HepG2 (cell line): ENCODE data around the gene KIFC1. TPM values are rescaled to one million over a fixed set of nuclear protein-coding genes. Genes with fewer than 3 reads are reported as not detected.

ENCODE experiments used
- CEBPZ ChIP-seq: IDR thresholded peaks from 2 replicates; pipeline ENCODE4 v1.6.1; 2012; ENCODE audit warnings: low read length, improper control_type of control experiment
- CERS6 ChIP-seq: sonication (generic); formaldehyde crosslinking; IDR thresholded peaks from 2 replicates; pipeline ENCODE4 v1.5.0; 2020; ENCODE audit warnings: missing genetic modification reagents
- CTCF ChIP-seq: sonication (generic); formaldehyde crosslinking; IDR thresholded peaks from 2 replicates; pipeline ENCODE4 v1.5.0; 2020; ENCODE audit warnings: mild to moderate bottlenecking, missing genetic modification reagents, moderate library complexity
- ELF4 ChIP-seq: sonication (generic); formaldehyde crosslinking; IDR thresholded peaks from 2 replicates; pipeline ENCODE4 v1.5.0; 2020; ENCODE audit warnings: missing genetic modification reagents, mild to moderate bottlenecking, moderate library complexity, borderline replicate concordance
- HOXD1 ChIP-seq: sonication (generic); formaldehyde crosslinking; IDR thresholded peaks from 2 replicates; pipeline ENCODE4 v1.5.0; 2020; ENCODE audit warnings: missing genetic modification reagents
- JUND ChIP-seq: sonication (generic); formaldehyde crosslinking; IDR thresholded peaks from 2 replicates; pipeline ENCODE4 v1.8.0; 2022; ENCODE audit warnings: mild to moderate bottlenecking, missing genetic modification reagents
- PLSCR1 ChIP-seq: sonication (generic); formaldehyde crosslinking; IDR thresholded peaks from 2 replicates; pipeline ENCODE4 v1.5.0; 2020; ENCODE audit warnings: missing genetic modification reagents, mild to moderate bottlenecking, borderline replicate concordance
- RAD21 ChIP-seq: fragments of 450-650 bp; formaldehyde crosslinking; IDR thresholded peaks from 2 replicates; pipeline ENCODE4 v1.5.0; 2020; ENCODE audit warnings: mild to moderate bottlenecking
- SKI ChIP-seq: fragments of 450-650 bp; IDR thresholded peaks from one replicate; pipeline ENCODE4 v1.6.1; 2018; ENCODE audit warnings: mild to moderate bottlenecking; ENCODE audit not compliant: partially characterized antibody
- SP1 ChIP-seq, 2 experiments: fragments of 450-650 bp in 1 of 2; sonication (generic) in 1 of 2; formaldehyde crosslinking in 1 of 2; IDR thresholded peaks; 2 replicates each; pipeline versions ENCODE4 v1.4.0 to v1.6.1; 2016 to 2020; ENCODE audit warnings: missing genetic modification reagents in 1 of 2
- ZFP90 ChIP-seq: sonication (generic); formaldehyde crosslinking; IDR thresholded peaks from 2 replicates; pipeline ENCODE4 v1.8.0; 2022; ENCODE audit warnings: missing genetic modification reagents, mild to moderate bottlenecking, inconsistent platforms, borderline replicate concordance
- ZNF414 ChIP-seq: sonication (generic); formaldehyde crosslinking; IDR thresholded peaks from 2 replicates; pipeline ENCODE4 v1.5.0; 2020; ENCODE audit warnings: missing genetic modification reagents
- ZNF484 ChIP-seq: sonication (generic); formaldehyde crosslinking; IDR thresholded peaks from 2 replicates; pipeline ENCODE4 v1.5.1; 2020; ENCODE audit warnings: mild to moderate bottlenecking, low read depth, missing genetic modification reagents, borderline replicate concordance
- ZNF616 ChIP-seq: sonication (generic); formaldehyde crosslinking; IDR thresholded peaks from 2 replicates; pipeline ENCODE4 v1.5.0; 2020; ENCODE audit warnings: low read depth, mild to moderate bottlenecking, missing genetic modification reagents
- ZNF670 ChIP-seq: sonication (generic); formaldehyde crosslinking; IDR thresholded peaks from 2 replicates; pipeline ENCODE4 v1.8.0; 2022; ENCODE audit warnings: mild to moderate bottlenecking, missing genetic modification reagents, borderline replicate concordance
- ZNF770 ChIP-seq: sonication (generic); formaldehyde crosslinking; IDR thresholded peaks from 2 replicates; pipeline ENCODE4 v1.5.0; 2020; ENCODE audit warnings: mild to moderate bottlenecking, missing genetic modification reagents
- ZNF792 ChIP-seq: IDR thresholded peaks from 2 replicates; pipeline ENCODE4 v1.6.1; 2016
- polyA plus RNA-seq, 8 experiments: library from polyadenylated mRNA; depleted of rRNA in 3 of 8; stranded (reverse) in 7 of 8; unstranded in 1 of 8; fragments of >200 nt; fragmentation: Illumina TruSeq in 4 of 8; extraction: Trizol in 4 of 8; gene quantifications; 2 replicates each; pipeline versions ENCODE4 v1.2.1 to v1.2.3, GENCODE V29; 2011 to 2016; ENCODE audit warnings: low read depth in 4 of 8, missing spikeins in 1 of 8, mixed read lengths in 1 of 8; ENCODE audit not compliant: insufficient read depth in 1 of 8
- total RNA-seq, 5 experiments: library from RNA; depleted of rRNA; stranded (reverse); fragments of >200 nt; fragmentation: Illumina TruSeq; extraction: Trizol; gene quantifications; 2 replicates each; pipeline ENCODE4 v1.2.3, GENCODE V29; 2016; ENCODE audit warnings: low read depth in 1 of 5

Gene KIFC1
- total and polyA plus RNA-seq, 2 of the 13 experiments (the other 11 are each of a cell fraction or from before 2014, with no cell fraction given) = 25.0 to 45.5 TPM

GRCh38 chr6:33407132-33407718 lies 15.6 kb downstream of the KIFC1 start (continued):
- TF ChIP-seq CEBPZ (no peak), ZNF414 (CRISPR knock-in tag) (no peak), JUND (CRISPR knock-in tag) (no peak), CERS6 (no peak), ELF4 (CRISPR knock-in tag) (no peak), ZNF792 (CRISPR knock-in tag) (no peak), SKI (no peak), SP1 (IDR thresholded peaks at IDR 0.05) (no peak), SP1 (CRISPR knock-in tag; IDR thresholded peaks at IDR 0.05) (no peak), CTCF (peak; percentile 54), ZNF670 (CRISPR knock-in tag) (no peak), ZFP90 (CRISPR knock-in tag) (no peak), ZNF770 (CRISPR knock-in tag) (peak; percentile 88), PLSCR1 (no peak), RAD21 (CRISPR knock-in tag) (0 out of 2 replicates have a peak, but pooled peaks have one; percentile 19), ZNF616 (CRISPR knock-in tag) (no peak), ZNF484 (CRISPR knock-in tag) (no peak), HOXD1 (CRISPR knock-in tag) (no peak)
